ENCODE data around the gene MUCL3. TPM values are rescaled to one million over a fixed set of nuclear protein-coding genes. Genes with fewer than 3 reads are reported as not detected.

The MUCL3 gene
- total RNA-seq, 1 experiment from 2014 or later: 0.15 TPM

GRCh38 chr6:30938730-30939129 is 2.0 kb upstream of the MUCL3 start:
- H3K4me3 ChIP-seq (replicated peaks in 1 of 2; ENCODE audit: low read depth in 1 of 2, low read length in 2 of 2): no peak overlapping the region
- ChIA-PET POLR2A (no interaction called here), CTCF (interaction anchor here (1.1 kb wide), 1 partner anchor 149 kb away, joined by 3 read pairs; no protein-coding TSS in a partner anchor), RAD21 (ENCODE audit: low non-redundant PET in 1 of 2, low total read pairs in 2 of 2, uncharacterized antibody in 2 of 2, unreplicated experiment in 2 of 2) (no interaction called here)
- ATAC-seq (no peak), DNase-seq (ENCODE audit: low read depth, low spot score) (no peak)
- H3K27me3 ChIP-seq (ENCODE audit: insufficient read depth, low read length): no peaks in the 10 kb centered on the region
- no peaks in the 10 kb centered on the region for H4K20me1 ChIP-seq (ENCODE audit: insufficient read depth)
- H3K79me2 ChIP-seq (ENCODE audit: insufficient read depth, low read length): no peaks in the 10 kb centered on the region
- no peaks in the 10 kb centered on the region for H3K9me3 ChIP-seq (ENCODE audit: control insufficient read depth in 1 of 2, insufficient read depth in 1 of 2, low read depth in 1 of 2, low read length in 2 of 2)
- intact Hi-C loops (cut with micrococcal nuclease): no loop called here
- no TSS peak for BruUV-seq (replicated peaks)
- no peak overlapping the region for H3K9ac ChIP-seq (ENCODE audit: low read length)
- no peak overlapping the region for H3K4me2 ChIP-seq (ENCODE audit: low read length)
- H2AFZ ChIP-seq (ENCODE audit: low read depth, low read length, poor library complexity, severe bottlenecking): no peak overlapping the region
- H3K36me3 ChIP-seq (ENCODE audit: control insufficient read depth in 1 of 2, insufficient read depth in 2 of 2, low read length in 2 of 2): no peaks in the 10 kb centered on the region
- no peak overlapping the region for H3K27ac ChIP-seq (ENCODE audit: low read depth, low read length)
- TF ChIP-seq, protein P1, sequence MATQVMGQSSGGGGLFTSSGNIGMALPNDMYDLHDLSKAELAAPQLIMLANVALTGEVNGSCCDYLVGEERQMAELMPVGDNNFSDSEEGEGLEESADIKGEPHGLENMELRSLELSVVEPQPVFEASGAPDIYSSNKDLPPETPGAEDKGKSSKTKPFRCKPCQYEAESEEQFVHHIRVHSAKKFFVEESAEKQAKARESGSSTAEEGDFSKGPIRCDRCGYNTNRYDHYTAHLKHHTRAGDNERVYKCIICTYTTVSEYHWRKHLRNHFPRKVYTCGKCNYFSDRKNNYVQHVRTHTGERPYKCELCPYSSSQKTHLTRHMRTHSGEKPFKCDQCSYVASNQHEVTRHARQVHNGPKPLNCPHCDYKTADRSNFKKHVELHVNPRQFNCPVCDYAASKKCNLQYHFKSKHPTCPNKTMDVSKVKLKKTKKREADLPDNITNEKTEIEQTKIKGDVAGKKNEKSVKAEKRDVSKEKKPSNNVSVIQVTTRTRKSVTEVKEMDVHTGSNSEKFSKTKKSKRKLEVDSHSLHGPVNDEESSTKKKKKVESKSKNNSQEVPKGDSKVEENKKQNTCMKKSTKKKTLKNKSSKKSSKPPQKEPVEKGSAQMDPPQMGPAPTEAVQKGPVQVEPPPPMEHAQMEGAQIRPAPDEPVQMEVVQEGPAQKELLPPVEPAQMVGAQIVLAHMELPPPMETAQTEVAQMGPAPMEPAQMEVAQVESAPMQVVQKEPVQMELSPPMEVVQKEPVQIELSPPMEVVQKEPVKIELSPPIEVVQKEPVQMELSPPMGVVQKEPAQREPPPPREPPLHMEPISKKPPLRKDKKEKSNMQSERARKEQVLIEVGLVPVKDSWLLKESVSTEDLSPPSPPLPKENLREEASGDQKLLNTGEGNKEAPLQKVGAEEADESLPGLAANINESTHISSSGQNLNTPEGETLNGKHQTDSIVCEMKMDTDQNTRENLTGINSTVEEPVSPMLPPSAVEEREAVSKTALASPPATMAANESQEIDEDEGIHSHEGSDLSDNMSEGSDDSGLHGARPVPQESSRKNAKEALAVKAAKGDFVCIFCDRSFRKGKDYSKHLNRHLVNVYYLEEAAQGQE (IDR thresholded peaks at IDR 0.05; ENCODE audit: low read depth): no peak
- no peak for TF ChIP-seq RAD21 (IDR thresholded peaks at IDR 0.05; ENCODE audit: low read depth)
- TF ChIP-seq ZNF274 (IDR thresholded peaks at IDR 0.05; ENCODE audit: low read depth, low read length): no peak
- TF ChIP-seq FOSL1 (IDR thresholded peaks at IDR 0.05; ENCODE audit: low read depth): no peak
- TF ChIP-seq EZH2phosphoT487 (IDR thresholded peaks at IDR 0.05; ENCODE audit: borderline replicate concordance): no peak
- TF ChIP-seq CTCF (IDR thresholded peaks at IDR 0.05 in 2 of 3, conservative IDR thresholded peaks at IDR 0.05 in 1 of 3; ENCODE audit: borderline replicate concordance in 1 of 3, insufficient read depth in 1 of 3, low read depth in 2 of 3, low read length in 2 of 3): no peak
- no peak for TF ChIP-seq CBX3 (IDR thresholded peaks at IDR 0.05; ENCODE audit: low read depth)
- TF ChIP-seq POLR2AphosphoS5 (IDR thresholded peaks at IDR 0.05; ENCODE audit: low read depth, low read length): no peak
- no peak for TF ChIP-seq ZBTB33 (IDR thresholded peaks at IDR 0.05; ENCODE audit: extremely low read depth, insufficient replicate concordance, low read length)
- no peak for TF ChIP-seq EGR1 (IDR thresholded peaks at IDR 0.05; ENCODE audit: low read depth)
- TF ChIP-seq, protein P2, sequence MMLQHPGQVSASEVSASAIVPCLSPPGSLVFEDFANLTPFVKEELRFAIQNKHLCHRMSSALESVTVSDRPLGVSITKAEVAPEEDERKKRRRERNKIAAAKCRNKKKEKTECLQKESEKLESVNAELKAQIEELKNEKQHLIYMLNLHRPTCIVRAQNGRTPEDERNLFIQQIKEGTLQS (IDR thresholded peaks at IDR 0.05): no peak
- no peak for TF ChIP-seq ZFX (IDR thresholded peaks at IDR 0.05)
- TF ChIP-seq SRF (IDR thresholded peaks at IDR 0.05; ENCODE audit: low read depth): no peak
- TF ChIP-seq EZH2 (IDR thresholded peaks at IDR 0.05): no peak
- no peak for TF ChIP-seq CEBPB (IDR thresholded peaks at IDR 0.05; ENCODE audit: low read depth)
- TF ChIP-seq SP1 (IDR thresholded peaks at IDR 0.05; ENCODE audit: low read depth): no peak
- TF ChIP-seq POLR2A (IDR thresholded peaks at IDR 0.05; ENCODE audit: borderline replicate concordance, extremely low read depth, insufficient read depth, insufficient read length): no peak
- no peak for TF ChIP-seq ELF1 (IDR thresholded peaks at IDR 0.05; ENCODE audit: borderline replicate concordance, low read depth)
- TF ChIP-seq TCF7L2 (IDR thresholded peaks at IDR 0.05; ENCODE audit: borderline replicate concordance, extremely low read depth, insufficient read depth, insufficient read length): no peak
- H3K4me1 ChIP-seq (ENCODE audit: control insufficient read depth in 1 of 2, insufficient read depth in 2 of 2, low read length in 2 of 2): peaks cover 14 to 19% of the 10 kb centered on the region in 2 experiments
- no peaks in the 10 kb centered on the region for H3K9me2 ChIP-seq (ENCODE audit: insufficient read depth)
